NCI-H2196 treated with DMSO at 0.1 percent for 48 hours (cell line): ENCODE results near the gene CNTNAP5.

Source experiments
- DNase-seq: peaks from one replicate; lab custom pipeline; 2025; ENCODE audit not compliant: unreplicated experiment; lab: John Stamatoyannopoulos, UW

Gene CNTNAP5

GRCh38 chr2:124424074-124424473, 399.0 kb downstream of the CNTNAP5 start:
- no peak for DNase-seq

GRCh38 chr2:124426122-124426521, 401.0 kb downstream of the CNTNAP5 start:
- no peak for DNase-seq

- DNase-seq, result no peak
Observed at GRCh38 chr2:124426625-124427024, 401.5 kb downstream of the CNTNAP5 start.

GRCh38 chr2:124437811-124438210, 412.7 kb downstream of the CNTNAP5 start:
- no peak for DNase-seq

- no peak for DNase-seq
Observed at GRCh38 chr2:124450481-124450880, 425.4 kb downstream of the CNTNAP5 start.

- no peak for DNase-seq
Observed at GRCh38 chr2:124476291-124476690, 451.2 kb downstream of the CNTNAP5 start.

GRCh38 chr2:124478761-124479160, 453.7 kb downstream of the CNTNAP5 start:
- DNase-seq, result no peak

- no peak for DNase-seq
Observed at GRCh38 chr2:124480958-124481357, 455.9 kb downstream of the CNTNAP5 start.

- DNase-seq, result no peak
Observed at GRCh38 chr2:124482044-124482443, 457.0 kb downstream of the CNTNAP5 start.

- no peak for DNase-seq
Observed at GRCh38 chr2:124482551-124482950, 457.5 kb downstream of the CNTNAP5 start.

- no peak for DNase-seq
Observed at GRCh38 chr2:124485659-124486058, 460.6 kb downstream of the CNTNAP5 start.

GRCh38 chr2:124489686-124490085, 464.6 kb downstream of the CNTNAP5 start:
- DNase-seq, result no peak

GRCh38 chr2:124501575-124502152, 476.6 kb downstream of the CNTNAP5 start:
- no peak for DNase-seq

GRCh38 chr2:124514236-124514635, 489.1 kb downstream of the CNTNAP5 start:
- no peak for DNase-seq

- DNase-seq, result no peak
Observed at GRCh38 chr2:124520953-124521352, 495.9 kb downstream of the CNTNAP5 start.

- no peak for DNase-seq
Observed at GRCh38 chr2:124523096-124523495, 498.0 kb downstream of the CNTNAP5 start.

- DNase-seq, result no peak
Observed at GRCh38 chr2:124524155-124524915, 499.2 kb downstream of the CNTNAP5 start.

GRCh38 chr2:124526221-124526620, 501.1 kb downstream of the CNTNAP5 start:
- no peak for DNase-seq

GRCh38 chr2:124530203-124530602, 505.1 kb downstream of the CNTNAP5 start:
- no peak for DNase-seq

- DNase-seq, result no peak
Observed at GRCh38 chr2:124533226-124533954, 508.3 kb downstream of the CNTNAP5 start.

GRCh38 chr2:124534028-124534427, 508.9 kb downstream of the CNTNAP5 start:
- no peak for DNase-seq

GRCh38 chr2:124535816-124536215, 510.7 kb downstream of the CNTNAP5 start:
- no peak for DNase-seq
